PC-9 (cell line): Measurements from ENCODE around the gene UBXN2A.

ENCODE experiments used
- CTCF ChIP-seq: fragments of 200-600 bp; sonication (generic); conservative IDR thresholded peaks from 2 replicates; pipeline ENCODE4 v1.6.1; 2017; ENCODE audit warnings: mixed run types, antibody characterized with exemption, mild to moderate bottlenecking, moderate library complexity
- EZH2 ChIP-seq: fragments of 200-600 bp; sonication (generic); IDR thresholded peaks from 2 replicates; pipeline ENCODE4 v1.8.0; 2017; ENCODE audit warnings: antibody characterized with exemption, low read depth

GRCh38 chr2:23904215-23904614 is 36.0 kb upstream of the UBXN2A start:
- TF ChIP-seq CTCF = no peak
- TF ChIP-seq EZH2 = no peak
